Measurements from ENCODE around the gene CEP68. TPM values are rescaled to one million over a fixed set of nuclear protein-coding genes. Genes with fewer than 3 reads are reported as not detected.

Gene CEP68
- total RNA-seq, 1 donor from 2014 or later = 17.9 TPM

DNA sequence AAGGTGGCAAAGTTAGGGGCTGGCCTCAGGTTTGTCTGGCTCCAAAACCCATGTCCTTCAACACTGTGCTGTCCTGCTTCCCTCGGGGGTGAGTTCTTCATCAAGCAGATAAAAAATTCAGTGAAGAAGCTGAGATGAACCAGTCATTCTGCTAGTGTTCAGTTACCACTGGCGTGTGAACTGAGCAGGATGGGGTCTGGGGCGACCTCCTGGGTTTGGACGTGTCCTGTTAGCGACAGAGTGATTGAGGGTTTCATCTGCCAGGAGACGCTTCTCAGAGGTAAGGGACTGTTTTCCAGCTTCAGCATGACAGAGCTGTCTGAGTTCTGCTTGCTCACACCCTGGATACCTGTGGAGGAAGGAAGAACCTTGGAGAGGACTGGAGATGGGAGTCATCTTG, 14.6 kb downstream of the CEP68 start:
- intact Hi-C loops (cut with micrococcal nuclease) = no loop called here
- Mint-ChIP-seq H3K4me1 (peaks cover 32% of the 10 kb centered on the region), H3K9me3 (no peaks in the 10 kb centered on the region), H3K4me3 (no peak overlapping the region), H3K36me3 (ENCODE audit: low read depth) (peaks cover 46% of the 10 kb centered on the region), H3K27me3 (no peaks in the 10 kb centered on the region), H3K27ac (peak overlapping the region; percentile 21)
- TF ChIP-seq, protein P1, sequence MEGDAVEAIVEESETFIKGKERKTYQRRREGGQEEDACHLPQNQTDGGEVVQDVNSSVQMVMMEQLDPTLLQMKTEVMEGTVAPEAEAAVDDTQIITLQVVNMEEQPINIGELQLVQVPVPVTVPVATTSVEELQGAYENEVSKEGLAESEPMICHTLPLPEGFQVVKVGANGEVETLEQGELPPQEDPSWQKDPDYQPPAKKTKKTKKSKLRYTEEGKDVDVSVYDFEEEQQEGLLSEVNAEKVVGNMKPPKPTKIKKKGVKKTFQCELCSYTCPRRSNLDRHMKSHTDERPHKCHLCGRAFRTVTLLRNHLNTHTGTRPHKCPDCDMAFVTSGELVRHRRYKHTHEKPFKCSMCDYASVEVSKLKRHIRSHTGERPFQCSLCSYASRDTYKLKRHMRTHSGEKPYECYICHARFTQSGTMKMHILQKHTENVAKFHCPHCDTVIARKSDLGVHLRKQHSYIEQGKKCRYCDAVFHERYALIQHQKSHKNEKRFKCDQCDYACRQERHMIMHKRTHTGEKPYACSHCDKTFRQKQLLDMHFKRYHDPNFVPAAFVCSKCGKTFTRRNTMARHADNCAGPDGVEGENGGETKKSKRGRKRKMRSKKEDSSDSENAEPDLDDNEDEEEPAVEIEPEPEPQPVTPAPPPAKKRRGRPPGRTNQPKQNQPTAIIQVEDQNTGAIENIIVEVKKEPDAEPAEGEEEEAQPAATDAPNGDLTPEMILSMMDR (IDR thresholded peaks at IDR 0.05) = no peak
- CTCF ChIA-PET = interaction anchor here (0.9 kb wide), 1 partner anchor 98 kb away, joined by 3 read pairs; no protein-coding TSS in a partner anchor
- DNase-seq = no peak
- POLR2A ChIA-PET = interaction anchor here (1.4 to 1.7 kb wide), 2 partner anchors 12 to 15 kb away, joined by 3 to 6 read pairs; partner anchors contain the start of gene CEP68
- no peak for ATAC-seq (ENCODE audit: low read depth)

DNA sequence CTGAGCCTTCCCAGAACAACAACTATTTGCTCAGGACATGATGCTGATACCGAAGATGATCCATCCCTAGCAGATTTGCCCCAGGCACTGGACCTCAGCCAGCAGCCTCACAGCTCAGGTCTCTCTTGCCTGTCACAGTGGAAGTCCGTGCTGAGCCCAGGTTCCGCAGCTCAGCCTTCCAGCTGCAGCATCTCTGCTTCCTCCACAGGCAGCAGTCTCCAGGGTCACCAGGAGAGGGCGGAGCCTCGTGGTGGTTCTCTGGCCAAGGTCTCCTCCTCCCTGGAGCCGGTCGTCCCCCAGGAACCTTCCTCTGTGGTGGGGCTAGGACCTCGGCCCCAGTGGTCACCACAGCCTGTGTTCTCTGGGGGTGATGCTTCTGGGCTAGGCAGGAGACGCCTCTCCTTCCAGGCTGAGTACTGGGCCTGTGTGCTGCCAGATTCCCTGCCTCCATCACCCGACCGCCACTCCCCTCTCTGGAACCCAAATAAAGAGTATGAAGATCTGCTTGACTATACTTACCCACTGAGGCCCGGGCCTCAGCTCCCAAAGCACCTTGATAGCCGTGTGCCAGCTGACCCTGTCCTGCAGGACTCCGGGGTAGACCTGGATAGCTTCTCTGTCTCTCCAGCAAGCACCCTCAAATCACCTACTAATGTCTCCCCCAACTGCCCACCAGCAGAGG, 15.4 kb downstream of the CEP68 start:
- Mint-ChIP-seq H3K27me3 (no peaks in the 10 kb centered on the region), H3K9me3 (no peaks in the 10 kb centered on the region), H3K4me3 (no peak overlapping the region), H3K27ac (peak overlapping the region; percentile 68), H3K36me3 (ENCODE audit: low read depth) (peaks cover 53% of the 10 kb centered on the region), H3K4me1 (peaks cover 32% of the 10 kb centered on the region)
- POLR2A ChIA-PET = interaction anchor here (1.4 to 1.7 kb wide), 3 partner anchors 12 to 54 kb away, joined by 3 to 6 read pairs (median 3); partner anchors contain the start of gene CEP68
- intact Hi-C loops (cut with micrococcal nuclease) = no loop called here
- DNase-seq = no peak
- TF ChIP-seq, protein P1 (IDR thresholded peaks at IDR 0.05) = no peak
- ATAC-seq (ENCODE audit: low read depth) = no peak
- CTCF ChIA-PET = interaction anchor here (0.6 to 1.9 kb wide), 3 partner anchors 97 to 502 kb away, joined by 3 to 6 read pairs (median 3); no protein-coding TSS in a partner anchor

DNA sequence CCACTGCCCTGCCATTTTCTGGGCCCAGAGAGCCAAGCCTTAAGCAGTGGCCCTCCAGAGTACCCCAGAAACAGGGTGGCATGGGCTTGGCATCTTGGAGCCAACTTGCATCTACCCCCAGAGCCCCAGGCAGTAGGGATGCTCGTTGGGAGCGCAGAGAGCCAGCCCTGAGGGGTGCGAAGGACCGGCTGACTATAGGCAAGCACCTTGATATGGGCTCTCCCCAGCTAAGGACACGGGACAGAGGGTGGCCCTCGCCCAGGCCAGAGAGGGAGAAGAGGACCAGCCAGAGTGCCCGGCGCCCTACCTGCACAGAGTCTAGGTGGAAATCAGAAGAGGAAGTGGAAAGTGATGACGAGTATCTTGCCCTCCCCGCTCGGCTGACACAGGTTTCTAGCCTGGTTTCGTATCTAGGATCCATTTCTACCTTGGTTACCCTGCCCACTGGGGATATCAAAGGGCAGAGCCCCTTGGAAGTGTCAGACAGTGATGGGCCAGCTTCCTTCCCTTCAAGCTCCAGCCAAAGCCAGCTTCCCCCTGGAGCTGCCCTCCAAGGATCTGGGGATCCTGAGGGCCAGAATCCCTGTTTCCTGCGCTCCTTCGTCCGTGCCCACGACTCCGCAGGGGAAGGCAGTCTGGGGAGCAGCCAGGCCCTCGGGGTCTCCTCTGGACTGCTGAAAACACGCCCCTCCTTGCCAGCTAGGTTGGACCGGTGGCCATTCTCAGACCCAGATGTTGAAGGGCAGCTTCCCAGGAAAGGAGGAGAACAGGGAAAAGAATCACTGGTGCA, 16.2 kb downstream of the CEP68 start:
- ATAC-seq (ENCODE audit: low read depth) = peak; percentile 81
- H3K27ac Mint-ChIP-seq = peak overlapping the region; percentile 68
- no peak for DNase-seq
- TF ChIP-seq, protein P1 (IDR thresholded peaks at IDR 0.05) = no peak
- ChIA-PET POLR2A (interaction anchor here (1.4 to 1.7 kb wide), 2 partner anchors 13 to 54 kb away, joined by 3 to 6 read pairs; no protein-coding TSS in a partner anchor), CTCF (interaction anchor here (0.5 to 1.9 kb wide), 5 partner anchors 8 to 502 kb away, joined by 3 to 6 read pairs (median 3); no protein-coding TSS in a partner anchor)
- no peaks in the 10 kb centered on the region for H3K9me3 Mint-ChIP-seq
- intact Hi-C loops (cut with micrococcal nuclease) = no loop called here
- peaks cover 57% of the 10 kb centered on the region for H3K36me3 Mint-ChIP-seq (ENCODE audit: low read depth)
- H3K27me3 Mint-ChIP-seq = no peaks in the 10 kb centered on the region
- peaks cover 32% of the 10 kb centered on the region for H3K4me1 Mint-ChIP-seq
- H3K4me3 Mint-ChIP-seq = no peak overlapping the region

DNA sequence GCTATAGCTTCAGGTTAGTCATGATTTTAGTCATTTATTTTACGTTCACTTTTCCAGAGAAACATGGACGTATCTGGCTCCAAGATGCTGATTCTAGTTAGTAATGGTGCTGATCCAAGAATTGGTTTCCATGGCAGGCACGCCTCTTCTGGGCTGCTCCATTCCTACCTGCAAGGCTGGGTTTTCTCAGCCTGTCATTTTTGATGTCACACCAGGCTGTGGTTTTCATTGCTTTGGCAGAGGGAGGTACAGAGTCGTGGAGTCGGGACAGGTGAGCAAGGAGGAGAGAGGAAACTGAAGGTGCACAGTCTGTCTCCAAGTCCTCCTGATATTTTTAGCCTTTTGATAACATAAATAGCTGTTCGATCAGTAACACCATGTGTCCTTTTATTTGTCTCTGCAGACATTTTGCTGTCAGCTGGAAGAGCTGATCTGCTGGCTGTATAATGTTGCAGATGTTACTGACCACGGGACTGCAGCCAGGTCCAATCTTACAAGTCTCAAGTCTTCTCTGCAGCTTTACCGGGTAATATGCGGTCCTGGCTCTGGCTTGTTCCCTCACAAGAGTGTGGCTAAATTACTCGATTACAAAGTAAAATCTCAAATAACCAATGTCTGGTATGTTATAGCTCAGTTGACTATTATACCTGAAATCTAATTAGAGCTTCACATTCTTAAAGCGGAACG, 17.8 kb downstream of the CEP68 start:
- H3K27me3 Mint-ChIP-seq = no peaks in the 10 kb centered on the region

More for the DNA sequence above, 17.8 kb downstream of the CEP68 start:
- Mint-ChIP-seq H3K4me3 (no peak overlapping the region), H3K36me3 (ENCODE audit: low read depth) (peaks cover 73% of the 10 kb centered on the region), H3K27ac (peak overlapping the region; percentile 50), H3K4me1 (peaks cover 34% of the 10 kb centered on the region), H3K9me3 (no peaks in the 10 kb centered on the region)
- POLR2A ChIA-PET = interaction anchor here (0.6 to 0.7 kb wide), 3 partner anchors 10 to 153 kb away, joined by 3 to 6 read pairs (median 4); partner anchors contain the start of gene ACTR2
- intact Hi-C loops (cut with micrococcal nuclease) = no loop called here
- no peak for DNase-seq
- CTCF ChIA-PET = interaction anchor here (1.0 to 1.4 kb wide), 3 partner anchors 9 to 95 kb away, joined by 3 to 4 read pairs (median 3); partner anchors contain the start of gene RAB1A
- ATAC-seq (ENCODE audit: low read depth) = no peak
- TF ChIP-seq, protein P1 (IDR thresholded peaks at IDR 0.05) = no peak

Measured in activated B cell treated with CpG ODN at 0.5 μM for 24 hours (primary cell).